HG02938 (cell line): ENCODE results near the gene PAPSS2.

Experiments
- ATAC-seq: cut with Tn5 transposase; IDR thresholded peaks from one replicate; pipeline ENCODE4 v1.9.1; 2021; ENCODE audit warnings: mild to moderate bottlenecking, moderate library complexity; ENCODE audit not compliant: unreplicated experiment

PAPSS2 gene

DNA sequence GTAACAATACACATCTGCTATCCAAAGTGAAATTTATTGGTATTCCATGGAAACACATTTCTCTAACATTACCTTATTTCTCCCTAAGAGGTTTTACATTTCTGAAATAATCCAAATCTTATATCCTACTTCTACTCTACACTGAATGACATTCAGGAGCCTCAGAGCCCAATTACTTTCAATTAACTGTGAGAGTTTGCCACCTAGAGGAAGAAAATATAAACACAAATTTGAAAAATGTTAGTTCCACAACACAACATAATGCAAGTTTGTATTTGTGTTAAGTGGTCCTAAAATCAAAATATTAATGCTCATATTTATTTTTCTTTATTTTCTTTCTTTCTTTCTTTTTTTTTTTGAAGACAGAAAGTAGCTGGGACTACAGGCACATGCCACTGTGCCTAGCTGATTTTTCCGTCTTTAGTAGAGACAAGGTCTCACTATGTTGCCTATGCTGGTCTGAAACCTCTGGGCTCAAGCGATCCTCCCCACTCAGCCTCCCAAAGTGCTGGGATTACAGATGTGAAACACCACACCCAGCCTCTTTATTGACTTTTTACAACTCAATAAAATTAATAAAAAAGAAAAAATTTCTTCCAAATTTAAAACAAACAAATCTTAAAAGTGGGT, 112.3 kb downstream of the PAPSS2 start:
- ATAC-seq, result no peak

DNA sequence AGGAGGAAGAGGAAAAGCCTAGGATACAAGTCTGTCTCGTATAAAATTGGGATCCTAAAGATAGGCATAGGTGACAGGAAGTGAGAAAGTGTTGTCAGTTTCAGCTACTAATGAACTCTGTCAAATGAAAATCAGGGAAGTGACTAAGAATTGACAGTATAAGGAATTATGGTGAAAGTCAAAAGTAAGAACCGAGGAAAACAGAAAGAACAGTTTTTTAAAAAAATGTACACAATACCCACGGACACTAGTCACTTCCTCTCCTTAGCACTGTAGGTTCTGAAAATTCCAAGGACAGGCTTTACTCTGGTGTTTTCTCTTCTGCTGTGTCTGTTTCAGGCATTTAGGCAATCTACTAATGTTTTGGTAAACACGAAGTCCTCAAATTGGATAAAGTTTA, 116.1 kb downstream of the PAPSS2 start:
- ATAC-seq, result no peak

DNA sequence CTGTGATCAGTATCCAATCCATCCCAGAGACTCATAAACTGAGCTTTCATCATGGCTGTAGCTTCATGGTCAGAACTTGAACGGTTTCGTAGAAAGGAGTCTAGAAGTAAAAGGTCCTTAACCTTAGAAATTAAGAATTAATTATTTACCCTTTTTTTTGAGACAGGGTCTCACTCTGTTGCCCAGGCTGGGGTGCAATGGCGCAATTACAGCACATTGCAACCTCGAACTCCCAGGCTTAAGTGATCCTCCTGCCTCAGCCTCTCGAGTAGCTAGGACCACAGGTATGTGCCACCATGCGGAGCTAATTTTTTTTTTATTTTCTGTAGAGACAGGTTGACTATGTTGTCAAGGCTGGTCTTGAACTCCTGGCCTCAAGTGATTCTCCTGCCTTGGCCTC, 116.7 kb downstream of the PAPSS2 start:
- no peak for ATAC-seq

DNA sequence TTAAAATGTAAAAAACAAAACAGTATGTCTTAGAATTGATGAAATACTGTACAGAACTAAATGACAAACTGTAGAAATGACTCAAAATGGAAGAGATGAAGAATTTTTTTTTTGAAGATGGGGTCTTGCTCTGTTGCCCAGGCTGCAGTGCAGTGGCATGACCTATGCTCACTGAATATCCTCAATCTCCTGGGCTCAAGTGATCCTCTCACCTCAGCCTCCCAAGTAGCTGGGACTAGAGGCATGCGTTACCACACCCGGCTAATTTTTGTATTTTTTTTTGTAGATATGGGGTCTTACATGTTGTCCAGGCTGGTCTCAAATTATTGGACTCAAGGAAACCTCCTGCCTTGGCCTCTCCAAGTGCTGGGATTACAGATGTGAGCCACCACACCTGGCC, 121.9 kb downstream of the PAPSS2 start:
- ATAC-seq, result no peak

DNA sequence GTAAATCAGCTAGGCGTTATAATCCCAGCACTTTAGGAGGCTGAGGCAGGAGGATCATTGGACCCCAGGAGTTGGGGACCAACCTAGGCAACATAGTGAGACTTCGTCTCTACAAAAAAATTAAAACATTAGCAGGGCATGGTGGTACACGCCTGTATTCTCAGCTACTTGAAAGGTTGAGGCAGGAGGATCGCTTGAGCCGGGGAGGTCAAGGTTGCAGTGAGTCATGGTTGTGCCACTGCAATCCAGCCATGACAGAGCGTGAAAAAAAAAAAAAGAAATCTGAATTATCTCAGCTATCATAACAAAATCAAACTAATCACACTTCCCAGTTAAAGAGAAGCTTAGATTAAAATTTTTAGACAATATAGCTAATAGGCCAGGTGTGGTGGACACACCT, 123.0 kb downstream of the PAPSS2 start:
- ATAC-seq, result no peak

DNA sequence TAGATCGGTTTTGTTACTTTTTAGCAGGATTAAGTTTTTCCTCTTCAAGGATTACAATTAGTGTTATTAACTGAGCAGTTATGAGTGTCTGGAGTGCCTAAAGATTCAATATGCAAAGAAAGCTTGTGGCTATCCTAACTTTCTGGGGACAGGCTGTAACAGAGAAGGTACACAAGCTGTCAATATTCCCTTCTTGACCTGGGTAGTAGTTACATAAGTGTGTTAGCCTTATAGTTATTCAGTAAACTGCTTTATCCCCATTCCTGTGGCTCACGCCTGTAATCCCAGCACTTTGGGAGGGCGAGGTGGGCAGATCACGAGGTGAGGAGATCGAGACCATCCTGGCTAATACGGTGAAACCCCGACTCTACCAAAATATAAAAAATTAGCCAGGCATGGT, 126.7 kb downstream of the PAPSS2 start:
- ATAC-seq, result no peak

DNA sequence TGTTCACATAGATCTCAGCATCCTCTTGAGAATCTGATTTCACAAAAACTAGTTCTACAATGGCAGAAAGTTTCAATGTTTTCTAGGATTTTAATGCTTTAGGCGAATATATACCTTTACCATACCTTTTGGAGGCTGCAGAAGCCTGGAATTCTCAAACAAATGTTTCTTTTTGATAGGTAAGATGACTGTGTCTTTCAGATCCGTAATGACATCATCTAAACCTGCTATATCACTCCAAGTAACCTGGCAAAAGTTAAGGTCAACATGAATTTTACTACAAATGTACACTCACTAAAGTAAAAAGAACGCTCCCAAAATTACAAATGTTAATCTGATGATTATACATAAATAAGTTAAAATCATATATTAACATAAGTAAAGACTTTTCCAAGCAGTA, 130.5 kb downstream of the PAPSS2 start:
- ATAC-seq, result no peak

DNA sequence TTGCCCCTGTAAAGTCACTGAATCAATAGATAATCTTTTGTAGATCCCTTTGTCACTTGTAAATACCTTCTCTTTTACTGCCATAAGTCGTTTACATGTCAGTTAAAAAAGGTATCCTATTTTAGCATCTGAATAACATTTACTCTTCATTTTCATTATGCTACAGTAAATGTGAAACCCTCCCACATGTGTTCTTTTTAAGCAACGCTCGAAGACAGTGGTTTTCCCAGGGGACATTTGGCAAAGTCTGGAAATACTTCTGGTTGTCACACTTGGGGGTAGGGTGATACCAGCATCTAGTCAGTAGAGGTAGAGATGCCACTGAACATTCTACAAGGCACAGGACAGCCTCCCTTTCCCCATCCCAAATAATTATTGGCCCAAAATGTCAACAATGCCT, 134.6 kb downstream of the PAPSS2 start:
- no peak for ATAC-seq
